Umbilical cord (tissue), 2 donors: ENCODE results near the gene IKZF2. TPM values are rescaled to one million over a fixed set of nuclear protein-coding genes. Genes with fewer than 3 reads are reported as not detected.

ENCODE experiments used
- DNase-seq: peaks from one replicate; pipeline ENCODE4 v3.0.0-alpha.2; 2015; ENCODE audit warnings: low spot score
- total RNA-seq: library from RNA; depleted of rRNA; stranded (reverse); fragments of >200 nt; gene quantifications from one replicate; pipeline ENCODE4 v1.2.3, GENCODE V29; 2014; ENCODE audit warnings: low replicate concordance; ENCODE audit not compliant: insufficient read depth

IKZF2 gene
- total RNA-seq, 1 donor from 2014 or later: 26.5 TPM

GRCh38 chr2:212959471-212960117 is 191.8 kb downstream of the IKZF2 start:
- no peak for DNase-seq

DNA sequence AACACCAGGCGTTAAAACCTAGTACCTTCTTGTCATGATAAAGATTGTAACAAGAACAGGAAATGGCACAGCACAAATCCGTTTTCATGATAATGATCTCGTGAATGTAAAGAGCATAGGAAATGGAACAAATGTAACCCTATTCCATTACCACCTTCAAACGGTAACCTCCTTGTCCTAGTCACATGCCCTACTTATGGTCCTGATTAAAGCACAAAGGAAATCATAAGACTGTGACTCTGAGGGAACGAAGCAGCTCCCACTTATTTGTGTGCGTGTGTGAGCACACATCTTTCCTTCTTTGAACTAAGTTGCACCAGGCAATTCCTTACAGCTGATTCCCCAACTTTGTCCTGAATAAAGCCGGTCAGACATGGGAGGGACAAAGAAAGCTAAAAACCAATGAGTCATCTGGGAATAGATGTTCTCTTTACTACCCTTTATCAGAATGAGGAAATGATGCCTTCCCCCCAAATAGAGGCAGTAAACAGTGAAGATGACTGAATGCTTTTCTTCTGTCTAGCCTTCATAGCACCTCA is 192.6 kb downstream of the IKZF2 start:
- no peak for DNase-seq

DNA sequence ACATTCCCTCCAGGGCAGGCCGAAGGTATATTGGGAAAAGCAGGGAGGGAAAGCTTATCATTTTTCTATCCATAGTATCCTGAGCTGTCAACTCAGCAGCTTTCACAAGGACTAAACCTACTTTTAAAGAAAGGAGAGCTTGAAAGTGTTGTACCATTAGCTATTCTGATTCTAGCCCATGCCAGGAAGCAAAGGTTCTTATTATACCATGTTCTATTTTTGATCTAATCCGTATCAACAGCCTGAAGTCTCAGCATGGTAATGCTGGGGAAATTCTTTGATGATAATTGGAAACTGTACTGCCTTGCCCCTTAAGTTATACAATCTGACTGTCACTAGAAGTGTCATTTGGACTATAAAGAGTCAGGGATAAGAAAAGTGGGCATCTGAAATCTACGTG is 193.3 kb downstream of the IKZF2 start:
- DNase-seq: no peak

GRCh38 chr2:212957624-212958023 is 193.8 kb downstream of the IKZF2 start:
- DNase-seq: no peak

DNA sequence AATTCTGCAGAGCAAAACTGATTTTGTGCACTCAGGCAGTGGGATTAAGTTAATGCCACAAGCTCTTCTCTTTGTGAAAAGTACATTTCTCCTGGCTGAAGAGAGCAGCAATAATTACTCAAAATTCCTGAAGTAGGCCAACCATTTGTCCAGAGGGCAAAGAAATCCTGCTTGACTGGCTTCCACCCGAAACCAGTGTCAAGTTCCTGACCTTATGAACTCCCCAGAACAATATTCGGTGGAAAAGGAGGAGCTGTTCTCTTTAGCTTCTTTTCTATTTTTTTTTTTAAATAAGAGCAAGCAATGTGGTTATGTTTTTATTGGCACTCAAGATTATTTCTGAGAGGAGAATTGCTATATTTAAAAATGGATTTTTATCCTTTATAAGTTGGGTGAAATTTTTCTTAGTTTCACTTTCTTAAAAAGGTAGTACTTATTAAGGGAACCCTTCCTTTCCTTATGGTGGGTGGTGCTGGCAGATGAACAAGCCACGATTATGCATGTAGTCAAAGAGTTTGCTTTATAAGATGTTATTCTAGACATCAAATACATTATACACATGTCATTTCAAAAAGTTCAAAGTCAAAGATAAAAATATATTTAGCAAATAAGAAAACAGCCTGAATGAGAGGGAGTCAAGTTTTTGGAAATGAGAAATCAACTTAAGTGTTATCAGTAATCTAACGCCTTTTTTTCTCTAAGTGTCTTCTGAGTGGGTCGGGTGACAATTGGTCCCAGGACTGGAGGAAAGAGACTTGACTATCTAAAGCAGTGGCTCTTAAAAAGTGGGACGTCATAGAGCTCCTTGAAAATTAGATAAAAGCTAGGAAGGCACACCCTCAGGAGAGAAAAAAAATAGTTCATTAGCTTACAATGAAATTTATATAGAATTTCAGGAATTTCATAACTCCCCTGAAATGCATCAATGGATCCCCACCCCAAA is 194.5 kb downstream of the IKZF2 start:
- no peak for DNase-seq

DNA sequence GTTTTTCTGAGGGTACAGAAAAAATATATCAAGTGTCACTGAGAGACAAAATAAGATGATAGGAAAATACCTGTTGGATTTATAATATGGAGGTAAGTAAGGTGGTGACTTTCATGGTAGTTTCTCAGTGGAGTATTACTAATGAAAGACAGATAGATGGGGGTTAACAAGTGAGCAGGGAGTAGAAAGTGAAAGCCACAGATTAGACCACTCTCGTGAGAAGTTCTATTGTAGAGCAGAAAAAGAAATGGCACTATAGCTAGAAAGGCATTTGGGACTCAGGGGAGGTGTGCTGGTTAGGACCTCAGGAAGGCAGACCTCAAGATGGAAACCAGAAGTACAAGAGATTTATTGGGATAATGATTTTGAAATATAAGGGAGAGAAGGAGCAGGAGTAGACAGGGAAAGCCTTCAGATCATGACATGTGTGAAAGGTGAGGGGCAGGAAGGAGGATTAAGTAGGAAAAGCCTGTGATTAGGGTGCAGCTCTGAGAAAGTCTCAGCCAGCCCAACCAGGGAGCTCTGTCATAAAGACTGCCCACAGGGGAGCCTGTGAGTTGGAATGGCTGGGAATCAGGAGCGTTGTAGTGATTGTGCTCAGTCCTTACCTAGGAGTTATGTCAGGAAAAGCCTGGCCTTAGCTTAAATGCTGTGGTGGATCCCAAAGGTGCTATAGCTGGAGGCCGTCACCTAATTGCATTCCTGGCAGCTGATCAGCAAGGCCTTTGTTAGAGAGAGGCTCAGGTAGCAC is 198.1 kb downstream of the IKZF2 start:
- DNase-seq: no peak

- DNase-seq: no peak
Observed at GRCh38 chr2:212949786-212950185, 201.6 kb downstream of the IKZF2 start.

Other genes starting within 250 kb of the IKZF2 start
- gene SPAG16, start 132.9 kb upstream of the IKZF2 start, total RNA-seq: 33.9 TPM